Fibroblast of the aortic adventitia (primary cell): ENCODE data around the gene RENBP. TPM values are rescaled to one million over a fixed set of nuclear protein-coding genes. Genes with fewer than 3 reads are reported as not detected.

Source experiments
- DNase-seq: peaks from one replicate; pipeline ENCODE4 v3.0.0-alpha.2; 2010; ENCODE audit warnings: low read depth
- H3K4me3 ChIP-seq: 2 replicates; pipeline ENCODE4 v1.5.1; 2011; ENCODE audit warnings: low read depth, mild to moderate bottlenecking, control low read depth, low read length, moderate library complexity
- CTCF ChIP-seq: IDR thresholded peaks from 2 replicates; pipeline ENCODE4 v1.5.1; 2011; ENCODE audit warnings: mild to moderate bottlenecking, low read length, control low read depth, inconsistent platforms; ENCODE audit not compliant: insufficient read depth
- total RNA-seq: library from RNA; depleted of rRNA; stranded (reverse); fragments of >200 nt; gene quantifications from 2 replicates; pipeline ENCODE4 v1.2.3, GENCODE V29; 2012; ENCODE audit warnings: low replicate concordance

The RENBP gene
- total RNA-seq, 1 donor, result 0.45 TPM

GRCh38 chrX:153920546-153920945 is 23.9 kb downstream of the RENBP start:
- no peak overlapping the region for H3K4me3 ChIP-seq
- no peak for TF ChIP-seq CTCF
- no peak for DNase-seq

GRCh38 chrX:153919281-153919680 is 25.2 kb downstream of the RENBP start:
- DNase-seq, result no peak
- no peak for TF ChIP-seq CTCF
- H3K4me3 ChIP-seq, result no peak overlapping the region

GRCh38 chrX:153917869-153918268 is 26.6 kb downstream of the RENBP start:
- TF ChIP-seq CTCF, result no peak
- DNase-seq, result no peak
- H3K4me3 ChIP-seq, result no peak overlapping the region

GRCh38 chrX:153913701-153914100 is 30.7 kb downstream of the RENBP start:
- no peak for TF ChIP-seq CTCF
- H3K4me3 ChIP-seq, result no peak overlapping the region
- no peak for DNase-seq

GRCh38 chrX:153913211-153913610 is 31.2 kb downstream of the RENBP start:
- no peak for DNase-seq
- no peak overlapping the region for H3K4me3 ChIP-seq
- TF ChIP-seq CTCF, result no peak

GRCh38 chrX:153911798-153912197 is 32.6 kb downstream of the RENBP start:
- no peak overlapping the region for H3K4me3 ChIP-seq
- TF ChIP-seq CTCF, result no peak
- no peak for DNase-seq

GRCh38 chrX:153910446-153910845 is 34.0 kb downstream of the RENBP start:
- H3K4me3 ChIP-seq, result no peak overlapping the region
- TF ChIP-seq CTCF, result no peak
- DNase-seq, result no peak
